Keratinocyte (primary cell): Measurements from ENCODE around the gene UPK1B. TPM values are rescaled to one million over a fixed set of nuclear protein-coding genes. Genes with fewer than 3 reads are reported as not detected.

ENCODE experiments used
- DNase-seq: peaks from one replicate; pipeline ENCODE4 v3.0.0-alpha.2; 2011; ENCODE audit warnings: low read depth, missing footprints, low spot score
- FAIRE-seq: peaks from 2 replicates; lab custom pipeline; 2011; peaks lifted over from hg19 to GRCh38; lab: Jason Lieb, UNC
- H2AFZ ChIP-seq: 2 replicates; pipeline ENCODE4 v1.6.0; 2012; ENCODE audit warnings: low read length, control low read depth, inconsistent platforms; ENCODE audit not compliant: control insufficient read depth
- H3K27ac ChIP-seq: 2 replicates; pipeline ENCODE4 v1.5.1; 2011; ENCODE audit warnings: low read length; ENCODE audit not compliant: control insufficient read depth, insufficient read depth
- H3K27me3 ChIP-seq: 3 replicates; pipeline ENCODE4 v1.6.0; 2011; ENCODE audit warnings: low read length; ENCODE audit not compliant: control insufficient read depth, insufficient read depth; ENCODE audit errors: extremely low read depth
- H3K36me3 ChIP-seq, 2 experiments: 2 replicates in 1 of 2; 3 replicates in 1 of 2; pipeline ENCODE4 v1.5.1; 2011; ENCODE audit warnings: low read length in 2 of 2, mild to moderate bottlenecking in 1 of 2; ENCODE audit not compliant: control insufficient read depth in 2 of 2, insufficient read depth in 2 of 2; ENCODE audit errors: extremely low read depth in 1 of 2
- H3K4me1 ChIP-seq: 3 replicates; pipeline ENCODE4 v1.5.1; 2011; ENCODE audit warnings: low read length; ENCODE audit not compliant: control insufficient read depth, insufficient read depth; ENCODE audit errors: extremely low read depth
- H3K4me2 ChIP-seq: 3 replicates; pipeline ENCODE4 v1.6.0; 2011; ENCODE audit warnings: low read depth, low read length; ENCODE audit not compliant: control insufficient read depth, insufficient read depth; ENCODE audit errors: extremely low read depth
- H3K4me3 ChIP-seq, 3 experiments: fragments of 200-600 bp in 1 of 3; sonication (generic) in 1 of 3; 2 replicates in 2 of 3; 3 replicates in 1 of 3; pipeline ENCODE4 v1.5.1; 2011 to 2016; ENCODE audit warnings: low read length in 3 of 3, mild to moderate bottlenecking in 3 of 3, control low read depth in 2 of 3, inconsistent platforms in 1 of 3, low read depth in 1 of 3, mixed read lengths in 1 of 3, mixed run types in 1 of 3, moderate library complexity in 1 of 3; ENCODE audit not compliant: control insufficient read depth in 2 of 3, insufficient read depth in 2 of 3; ENCODE audit errors: extremely low read depth in 1 of 3
- H3K79me2 ChIP-seq: 2 replicates; pipeline ENCODE4 v1.6.0; 2012; ENCODE audit warnings: low read length; ENCODE audit not compliant: control insufficient read depth, insufficient read depth
- H3K9ac ChIP-seq: 3 replicates; pipeline ENCODE4 v1.6.0; 2011; ENCODE audit warnings: low read length; ENCODE audit not compliant: control insufficient read depth, insufficient read depth; ENCODE audit errors: extremely low read depth
- H3K9me1 ChIP-seq: 3 replicates; pipeline ENCODE4 v1.6.0; 2011; ENCODE audit warnings: low read length; ENCODE audit not compliant: control insufficient read depth, insufficient read depth; ENCODE audit errors: extremely low read depth
- H3K9me3 ChIP-seq: 2 replicates; pipeline ENCODE4 v1.5.1; 2012; ENCODE audit warnings: low read depth, low read length; ENCODE audit not compliant: control insufficient read depth
- H4K20me1 ChIP-seq: 3 replicates; pipeline ENCODE4 v1.6.0; 2011; ENCODE audit warnings: low read length; ENCODE audit not compliant: control insufficient read depth, insufficient read depth; ENCODE audit errors: extremely low read depth
- EZH2 ChIP-seq: IDR thresholded peaks from one replicate; pipeline ENCODE4 v1.6.1; 2012; ENCODE audit warnings: inconsistent platforms, mild to moderate bottlenecking, low read length, moderate library complexity
- dilution Hi-C: fragments of 300-500 bp; cut with MboI; formaldehyde crosslinking; loops from one replicate; pipeline ENCODE4 v1.7.0; 2020; ENCODE audit warnings: low sequenced_read_pairs; ENCODE audit not compliant: extremely low pct_ligation_motif_present
- polyA plus RNA-seq, 5 experiments: library from polyadenylated mRNA; depleted of rRNA in 3 of 5; stranded (reverse) in 3 of 5; stranded (forward) in 1 of 5; unstranded in 1 of 5; fragments of >200 nt; gene quantifications; 1 replicate in 1 of 5; 2 replicates in 3 of 5; 3 replicates in 1 of 5; pipeline versions ENCODE4 v1.2.1 to v1.2.3, GENCODE V29; 2011 to 2012; ENCODE audit warnings: missing spikeins in 2 of 5, low read depth in 1 of 5, low replicate concordance in 1 of 5
- TF ChIP-seq, protein P1 (sequence below), 3 experiments: IDR thresholded peaks in 1 of 3; conservative IDR thresholded peaks in 1 of 3; optimal IDR thresholded peaks in 1 of 3; 2 replicates in 2 of 3; 3 replicates in 1 of 3; pipeline versions ENCODE3 to v1.5.1; 2011; ENCODE audit warnings: low read length in 3 of 3, mild to moderate bottlenecking in 3 of 3, moderate library complexity in 2 of 3, control low read depth in 1 of 3, inconsistent platforms in 1 of 3; ENCODE audit not compliant: insufficient read depth in 2 of 3; ENCODE audit errors: extremely low read depth in 1 of 3

UPK1B gene
- polyA plus RNA-seq, 1 donor (not counting 4 experiments of a cell fraction or from before 2014, with no cell fraction given): 54.6 TPM

DNA sequence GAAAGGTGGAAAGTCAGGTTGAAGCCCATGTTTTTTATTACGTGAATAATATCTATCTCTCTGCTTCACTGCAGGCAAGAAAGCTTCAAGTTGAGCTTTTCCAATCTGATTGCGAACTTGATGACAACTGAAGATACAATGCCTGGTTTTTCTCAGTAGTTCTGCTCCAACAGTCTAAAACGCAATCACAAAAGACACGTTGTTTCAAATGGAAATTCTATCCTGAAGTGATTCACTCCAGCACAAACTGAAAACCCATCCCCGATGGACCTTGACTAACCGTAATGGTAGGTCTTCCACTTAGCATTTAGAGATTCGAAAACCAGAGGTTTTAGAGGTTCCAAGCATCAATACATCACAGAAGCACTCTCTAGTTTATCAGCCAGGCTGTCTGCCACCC lies 56.7 kb downstream of the UPK1B start:
- dilution Hi-C loops: no loop called here
- Histone ChIP-seq H3K79me2 (peaks cover 16% of the 10 kb centered on the region), H3K4me1 (peaks cover 6% of the 10 kb centered on the region)

DNA sequence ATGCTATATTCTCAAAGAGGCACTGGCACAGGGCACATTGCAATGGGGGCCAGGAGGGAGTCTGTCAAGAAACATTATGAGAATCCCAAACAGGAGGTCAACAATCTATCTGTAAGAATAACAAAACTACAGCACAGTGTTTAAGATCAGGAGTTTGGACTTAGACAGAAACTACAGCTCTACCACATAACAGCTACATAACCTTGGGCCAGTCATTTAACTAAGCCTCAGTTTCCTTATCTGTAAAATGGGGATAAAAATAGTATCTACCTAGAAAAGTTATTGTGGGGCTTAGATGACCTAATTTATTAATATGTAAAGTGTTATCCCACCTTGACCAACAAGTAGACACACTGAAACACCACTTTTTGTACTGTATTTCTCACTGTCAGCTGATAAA lies 57.3 kb downstream of the UPK1B start:
- no peak overlapping the region for H3K4me2 ChIP-seq
- no peaks in the 10 kb centered on the region for H3K9me1 ChIP-seq
- peaks cover 12% of the 10 kb centered on the region for H3K4me1 ChIP-seq
- H3K9me3 ChIP-seq: no peaks in the 10 kb centered on the region
- H3K36me3 ChIP-seq: peaks cover 20 to 26% of the 10 kb centered on the region in 2 experiments
- no peak for DNase-seq
- dilution Hi-C loops: no loop called here
- FAIRE-seq: no peak
- no peaks in the 10 kb centered on the region for H4K20me1 ChIP-seq
- no peaks in the 10 kb centered on the region for H3K27me3 ChIP-seq
- H3K4me3 ChIP-seq: no peak overlapping the region
- TF ChIP-seq EZH2: no peak
- TF ChIP-seq, protein P1, sequence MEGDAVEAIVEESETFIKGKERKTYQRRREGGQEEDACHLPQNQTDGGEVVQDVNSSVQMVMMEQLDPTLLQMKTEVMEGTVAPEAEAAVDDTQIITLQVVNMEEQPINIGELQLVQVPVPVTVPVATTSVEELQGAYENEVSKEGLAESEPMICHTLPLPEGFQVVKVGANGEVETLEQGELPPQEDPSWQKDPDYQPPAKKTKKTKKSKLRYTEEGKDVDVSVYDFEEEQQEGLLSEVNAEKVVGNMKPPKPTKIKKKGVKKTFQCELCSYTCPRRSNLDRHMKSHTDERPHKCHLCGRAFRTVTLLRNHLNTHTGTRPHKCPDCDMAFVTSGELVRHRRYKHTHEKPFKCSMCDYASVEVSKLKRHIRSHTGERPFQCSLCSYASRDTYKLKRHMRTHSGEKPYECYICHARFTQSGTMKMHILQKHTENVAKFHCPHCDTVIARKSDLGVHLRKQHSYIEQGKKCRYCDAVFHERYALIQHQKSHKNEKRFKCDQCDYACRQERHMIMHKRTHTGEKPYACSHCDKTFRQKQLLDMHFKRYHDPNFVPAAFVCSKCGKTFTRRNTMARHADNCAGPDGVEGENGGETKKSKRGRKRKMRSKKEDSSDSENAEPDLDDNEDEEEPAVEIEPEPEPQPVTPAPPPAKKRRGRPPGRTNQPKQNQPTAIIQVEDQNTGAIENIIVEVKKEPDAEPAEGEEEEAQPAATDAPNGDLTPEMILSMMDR (optimal IDR thresholded peaks at IDR 0.05 in 1 of 3, IDR thresholded peaks at IDR 0.05 in 1 of 3, conservative IDR thresholded peaks at IDR 0.05 in 1 of 3; ENCODE audit: extremely low read depth in 1 of 3, insufficient read depth in 2 of 3, low read length in 3 of 3): no peak
- no peak overlapping the region for H2AFZ ChIP-seq
- no peak overlapping the region for H3K9ac ChIP-seq
- H3K79me2 ChIP-seq: peaks cover 16% of the 10 kb centered on the region
- no peak overlapping the region for H3K27ac ChIP-seq

More for the DNA sequence above, 56.7 kb downstream of the UPK1B start:
- no peaks in the 10 kb centered on the region for H3K27me3 ChIP-seq
- H3K27ac ChIP-seq: no peak overlapping the region
- no peak for DNase-seq
- H3K4me3 ChIP-seq: no peak overlapping the region
- no peak overlapping the region for H3K4me2 ChIP-seq
- FAIRE-seq: no peak
- no peak overlapping the region for H3K9ac ChIP-seq
- H3K9me3 ChIP-seq: no peaks in the 10 kb centered on the region
- no peaks in the 10 kb centered on the region for H3K9me1 ChIP-seq
- H2AFZ ChIP-seq: no peak overlapping the region
- TF ChIP-seq, protein P1 (optimal IDR thresholded peaks at IDR 0.05 in 1 of 3, IDR thresholded peaks at IDR 0.05 in 1 of 3, conservative IDR thresholded peaks at IDR 0.05 in 1 of 3; ENCODE audit: extremely low read depth in 1 of 3, insufficient read depth in 2 of 3, low read length in 3 of 3): no peak
- TF ChIP-seq EZH2: no peak
- peaks cover 20 to 26% of the 10 kb centered on the region in 2 experiments for H3K36me3 ChIP-seq
- H4K20me1 ChIP-seq: no peaks in the 10 kb centered on the region
